Activated CD8-positive, alpha-beta memory T cell treated with anti-CD3 and anti-CD28 coated beads for 4 hours (primary cell): ENCODE measurements around the gene MGLL.

ENCODE experiments used
- DNase-seq, 2 donors: peaks; one replicate each; pipeline ENCODE4 v3.0.0-alpha.2; 2020; ENCODE audit warnings: low read depth in 2 of 2

MGLL gene

GRCh38 chr3:127758013-127758412 is 64.3 kb downstream of the MGLL start:
- no peak for DNase-seq

- no peak for DNase-seq
These were observed 67.0 kb downstream of the MGLL start for GRCh38 chr3:127755305-127755681.

GRCh38 chr3:127754411-127755304 is 67.7 kb downstream of the MGLL start:
- DNase-seq = peak; percentile 12 to 24

- DNase-seq = no peak
These were observed 68.4 kb downstream of the MGLL start for GRCh38 chr3:127753898-127754410.

GRCh38 chr3:127753338-127753737 is 69.0 kb downstream of the MGLL start:
- no peak for DNase-seq

- no peak for DNase-seq
These were observed 70.5 kb downstream of the MGLL start for GRCh38 chr3:127751782-127752181.

GRCh38 chr3:127751163-127751621 is 71.1 kb downstream of the MGLL start:
- no peak for DNase-seq

- no peak for DNase-seq
These were observed 71.9 kb downstream of the MGLL start for GRCh38 chr3:127750226-127751031.

GRCh38 chr3:127749787-127750225 is 72.5 kb downstream of the MGLL start:
- no peak for DNase-seq

GRCh38 chr3:127749361-127749760 is 73.0 kb downstream of the MGLL start:
- no peak for DNase-seq

- DNase-seq = no peak
These were observed 73.5 kb downstream of the MGLL start for GRCh38 chr3:127748754-127749327.

- DNase-seq = no peak
These were observed 74.4 kb downstream of the MGLL start for GRCh38 chr3:127747751-127748521.

- no peak for DNase-seq
These were observed 75.2 kb downstream of the MGLL start for GRCh38 chr3:127747066-127747465.

GRCh38 chr3:127746400-127747057 is 75.8 kb downstream of the MGLL start:
- DNase-seq = no peak

- DNase-seq = no peak
These were observed 76.5 kb downstream of the MGLL start for GRCh38 chr3:127745656-127746399.

- no peak for DNase-seq
These were observed 77.4 kb downstream of the MGLL start for GRCh38 chr3:127744875-127745274.

- DNase-seq = no peak
These were observed 78.0 kb downstream of the MGLL start for GRCh38 chr3:127744253-127744815.

- DNase-seq = no peak
These were observed 78.7 kb downstream of the MGLL start for GRCh38 chr3:127743351-127744252.

- DNase-seq = no peak
These were observed 79.7 kb downstream of the MGLL start for GRCh38 chr3:127742580-127742979.
